ENCODE data around the gene YPEL4.

Gene YPEL4

DNA sequence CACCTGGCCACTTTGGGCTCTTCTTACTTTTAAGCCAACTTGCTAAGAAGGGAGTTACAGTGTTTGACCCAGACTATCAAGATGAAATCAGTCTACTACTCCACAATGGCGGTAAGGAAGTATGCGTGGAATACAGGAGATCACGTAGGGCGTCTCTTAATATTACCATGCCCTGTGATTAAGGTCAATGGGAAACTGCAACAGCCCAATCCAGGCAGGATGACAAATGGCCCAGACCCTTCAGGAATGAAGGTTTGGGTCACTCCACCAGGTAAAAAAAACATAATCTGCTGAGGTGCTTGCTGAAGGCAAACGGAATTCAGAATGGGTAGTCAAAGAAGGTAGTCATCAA, 1.0 kb upstream of the YPEL4 start:
- DNase-seq (ENCODE audit: low read depth) = no peak

DNA sequence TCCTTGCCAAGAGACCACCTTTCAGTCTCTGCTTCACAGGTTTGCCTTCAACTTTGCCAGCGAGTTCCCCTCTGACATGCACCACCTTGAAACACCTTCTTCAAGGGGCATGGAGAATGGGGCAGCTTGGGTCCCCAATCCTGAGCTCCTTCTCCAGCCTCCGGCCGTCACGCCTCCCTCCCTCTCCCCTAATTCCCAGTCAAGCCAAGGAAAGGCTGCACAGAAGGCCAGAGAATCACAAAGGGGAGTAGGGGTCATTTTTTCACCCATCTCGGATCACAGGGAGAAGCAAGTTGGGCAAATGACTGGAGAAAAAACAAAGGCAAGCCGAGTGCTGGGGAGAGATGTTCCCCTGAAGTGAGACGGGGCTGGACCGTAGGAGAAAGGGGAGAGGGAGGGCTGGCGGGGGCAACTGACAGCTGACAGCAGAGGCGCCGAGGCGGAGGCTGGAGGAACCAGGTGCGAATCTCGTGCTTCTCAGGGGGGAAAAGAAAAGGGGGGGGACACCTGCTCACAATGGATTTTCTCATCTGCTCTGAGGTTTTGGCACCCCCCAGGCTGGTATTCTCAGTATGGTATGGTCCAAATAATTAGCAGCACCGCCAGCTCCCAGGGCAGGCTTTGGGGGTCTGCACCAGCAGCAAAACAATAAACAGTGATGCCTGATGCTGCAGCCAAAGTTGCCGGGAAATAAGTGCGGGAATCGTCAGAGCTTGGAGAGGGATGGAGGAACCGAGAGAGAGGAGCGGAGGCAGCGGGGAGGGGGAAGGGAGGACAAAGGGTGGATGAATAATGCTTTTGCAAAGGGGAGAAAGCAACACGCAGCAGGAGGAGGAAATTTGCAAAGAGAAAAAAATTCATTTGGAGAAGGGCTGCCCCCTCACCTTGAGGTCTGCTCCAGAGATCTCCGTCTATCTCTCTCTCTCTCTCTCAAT, 644 bp downstream of the YPEL4 start:
- DNase-seq (ENCODE audit: low read depth) = peak; percentile 54

- peak; percentile 40 for DNase-seq (ENCODE audit: low read depth)
Observed at GRCh38 chr11:57647960-57648800, 1.5 kb downstream of the YPEL4 start.

GRCh38 chr11:57647372-57647771, 2.3 kb downstream of the YPEL4 start:
- DNase-seq (ENCODE audit: low read depth) = no peak

- no peak for DNase-seq (ENCODE audit: low read depth)
Observed at GRCh38 chr11:57646799-57647303, 2.9 kb downstream of the YPEL4 start.

DNA sequence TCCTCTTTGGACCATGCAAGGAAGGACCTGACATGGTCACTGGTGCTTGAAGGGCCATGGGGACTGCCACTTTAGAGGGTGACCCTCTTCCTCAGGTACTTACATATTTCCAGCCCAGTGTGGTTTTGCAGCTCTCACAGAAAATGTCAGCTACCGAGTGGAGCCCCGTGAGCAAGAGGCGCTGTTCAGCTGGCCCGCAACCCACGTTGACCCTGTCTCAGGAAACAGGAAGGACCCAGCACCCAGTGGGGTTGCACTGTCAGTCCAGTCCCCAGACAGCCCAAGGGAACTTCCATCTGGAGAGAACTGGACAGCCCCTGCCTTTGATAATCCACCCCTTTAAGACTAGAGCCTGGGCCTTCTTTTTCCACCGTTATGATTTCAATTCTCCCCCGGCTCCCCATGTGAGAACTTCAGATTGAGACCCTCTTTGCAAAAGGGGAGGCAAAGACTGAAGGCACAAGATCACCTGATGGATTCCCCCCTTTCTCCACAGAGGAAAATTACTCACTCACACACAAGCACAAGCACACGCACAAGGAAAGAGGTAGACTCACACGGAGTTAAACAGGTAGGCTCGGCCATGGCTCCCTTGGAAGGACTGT, 3.4 kb downstream of the YPEL4 start:
- no peak for DNase-seq (ENCODE audit: low read depth)

DNA sequence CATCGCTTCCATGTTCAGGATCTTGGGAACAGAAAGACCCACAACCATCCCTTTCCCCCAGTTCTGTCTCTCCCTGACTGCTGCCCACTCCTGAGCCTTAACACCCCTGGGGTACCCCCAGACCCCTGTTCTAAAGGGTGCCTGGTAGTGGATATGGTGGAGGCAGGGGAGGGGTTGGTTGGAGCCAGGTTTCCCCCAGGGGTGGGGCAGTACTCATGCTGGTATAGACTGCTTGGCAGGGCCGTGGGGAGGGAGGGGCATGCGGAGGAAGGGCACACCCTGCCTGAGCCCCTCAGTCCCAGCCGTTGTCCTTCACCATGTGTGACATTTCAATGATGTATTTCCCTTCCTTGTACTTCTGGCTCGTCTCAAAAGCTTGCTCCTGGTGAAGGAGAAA, 4.0 kb downstream of the YPEL4 start:
- no peak for DNase-seq (ENCODE audit: low read depth)

DNA sequence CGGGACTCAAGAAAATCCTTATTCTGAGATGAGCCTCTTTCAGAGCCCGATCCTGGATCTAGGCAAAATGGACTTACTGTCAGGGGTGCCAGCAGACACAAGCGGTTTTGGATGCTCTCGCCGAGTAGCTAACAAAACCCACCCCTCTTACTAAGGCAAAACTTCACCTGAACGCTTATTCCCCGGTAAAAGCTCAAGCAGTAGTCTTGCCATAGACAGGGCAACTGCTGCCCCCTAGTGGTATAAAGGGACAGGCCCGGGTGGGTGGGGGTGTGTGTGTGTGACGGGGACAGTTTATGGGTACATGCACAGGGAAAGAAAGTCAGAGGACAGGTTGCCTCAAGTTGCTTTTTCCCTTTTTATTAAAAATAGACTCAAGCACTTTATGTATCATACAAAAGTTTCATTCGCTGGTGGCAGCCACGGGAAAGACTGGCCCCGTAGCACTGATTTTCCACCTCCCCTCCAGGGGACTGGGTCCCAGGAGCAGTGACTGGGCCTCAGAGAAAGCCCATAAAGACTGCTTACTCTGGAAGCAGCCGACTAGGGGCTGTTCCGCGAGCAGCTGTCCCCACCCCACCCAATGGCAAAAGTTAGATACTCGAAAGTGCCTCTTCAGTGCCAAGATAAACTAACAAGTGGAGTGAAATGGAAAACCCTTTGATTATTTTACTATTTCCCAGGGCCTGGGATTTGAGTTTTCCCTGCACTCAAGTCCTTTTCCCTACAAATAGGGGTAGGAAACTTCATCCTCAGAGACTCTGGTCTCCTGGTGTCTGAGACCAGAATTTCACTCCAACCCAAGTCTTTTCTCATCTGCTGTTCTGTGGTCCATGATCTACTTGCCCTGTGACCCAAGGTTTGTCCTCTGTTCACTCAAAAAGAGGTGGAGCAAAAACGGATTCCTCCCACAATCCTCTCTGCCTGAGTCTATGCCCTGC, 4.7 kb downstream of the YPEL4 start:
- DNase-seq (ENCODE audit: low read depth) = peak; percentile 72

GRCh38 chr11:57643802-57644201, 5.9 kb downstream of the YPEL4 start:
- DNase-seq (ENCODE audit: low read depth) = peak; percentile 35

- DNase-seq (ENCODE audit: low read depth) = peak; percentile 72
Observed at GRCh38 chr11:57641011-57641807, 8.5 kb downstream of the YPEL4 start.

GRCh38 chr11:57640068-57640800, 9.5 kb downstream of the YPEL4 start:
- DNase-seq (ENCODE audit: low read depth) = no peak

GRCh38 chr11:57639321-57640067, 10.2 kb downstream of the YPEL4 start:
- peak; percentile 70 for DNase-seq (ENCODE audit: low read depth)

GRCh38 chr11:57638811-57639320, 10.8 kb downstream of the YPEL4 start:
- no peak for DNase-seq (ENCODE audit: low read depth)

GRCh38 chr11:57638005-57638781, 11.5 kb downstream of the YPEL4 start:
- DNase-seq (ENCODE audit: low read depth) = peak; percentile 92

- DNase-seq (ENCODE audit: low read depth) = peak; percentile 75
Observed at GRCh38 chr11:57637626-57638004, 12.1 kb downstream of the YPEL4 start.

GRCh38 chr11:57635246-57635645, 14.5 kb downstream of the YPEL4 start:
- DNase-seq (ENCODE audit: low read depth) = no peak

DNA sequence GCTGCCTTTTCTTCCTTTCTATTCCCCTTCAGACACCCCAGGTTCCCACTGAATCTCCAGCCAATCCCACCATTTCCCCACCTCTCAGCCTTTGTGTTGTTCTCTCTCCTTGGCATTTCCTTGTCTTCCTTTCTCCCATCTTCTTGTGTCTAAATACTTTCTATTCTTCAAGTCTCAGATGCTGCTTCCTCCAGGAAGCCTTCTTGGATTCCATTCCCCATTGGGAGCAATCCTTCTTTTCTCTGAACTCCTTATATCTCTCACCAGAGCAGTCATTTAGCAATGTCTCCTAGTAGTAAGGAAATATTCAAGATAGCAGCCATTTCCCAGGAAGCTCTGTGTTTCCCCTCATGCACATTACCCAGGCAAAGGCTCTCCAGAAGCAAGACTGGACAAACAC, 15.4 kb downstream of the YPEL4 start:
- DNase-seq (ENCODE audit: low read depth) = no peak
